HCT116 (cell line): ENCODE results near the gene DNM1L. TPM values are rescaled to one million over a fixed set of nuclear protein-coding genes. Genes with fewer than 3 reads are reported as not detected.

Source experiments
- ATAC-seq: fragments of 200-7000 bp; cut with Tn5 transposase; 2 replicates; pipeline ENCODE4 v1.9.1; 2020; ENCODE audit warnings: mild to moderate bottlenecking, moderate library complexity
- BruUV-seq: library from RNA; stranded (reverse); fragments of 400-500 nt; replicated peaks from 2 replicates; lab custom pipeline; 2021; lab: Mats Ljungman, UMichigan
- CTCF ChIA-PET: fragments of 300-600 bp; sonication (Branson Sonifier 250); formaldehyde crosslinking; loops from one replicate; lab custom pipeline; 2021; ENCODE audit warnings: antibody characterized with exemption; lab: Charles Lee
- POLR2A ChIA-PET: fragments of 300-600, 350-600 bp; sonication (Branson Sonifier 250); formaldehyde crosslinking; loops from one replicate; lab custom pipeline; 2021; ENCODE audit warnings: antibody characterized with exemption; lab: Charles Lee
- RAD21 ChIA-PET, 2 experiments: fragments of 300-600 bp; sonication (Branson Sonifier 250); formaldehyde crosslinking; loops; one replicate each; lab custom pipeline; 2023; ENCODE audit warnings: low total read pairs in 2 of 2; ENCODE audit not compliant: uncharacterized antibody in 2 of 2, unreplicated experiment in 2 of 2, low non-redundant PET in 1 of 2; lab: Charles Lee
- DNase-seq: peaks from one replicate; pipeline ENCODE4 v3.0.0-alpha.2; 2010; ENCODE audit warnings: low read depth, low spot score
- H2AFZ ChIP-seq: fragments of 200-600 bp; shearing (Covaris generic), sonication (generic); 2 replicates; pipeline ENCODE4 v1.6.1; 2017; ENCODE audit warnings: low read depth, mixed run types, mixed read lengths, antibody characterized with exemption, low read length; ENCODE audit not compliant: poor library complexity, severe bottlenecking
- H3K27ac ChIP-seq: 2 replicates; pipeline ENCODE4 v1.5.1; 2012; ENCODE audit warnings: low read depth, low read length
- H3K27me3 ChIP-seq: fragments of 200-600 bp; sonication (generic); 2 replicates; pipeline ENCODE4 v1.6.1; 2016; ENCODE audit warnings: mixed run types, low read length, mixed read lengths; ENCODE audit not compliant: insufficient read depth
- H3K36me3 ChIP-seq, 2 experiments: fragments of 200-500 bp in 1 of 2; fragments of 200-600 bp in 1 of 2; sonication (Bioruptor generic) in 1 of 2; sonication (generic) in 1 of 2; 2 replicates each; pipeline versions ENCODE4 v1.5.1 to v1.6.1; 2014 to 2016; ENCODE audit warnings: low read length in 2 of 2, inconsistent platforms in 1 of 2, mixed read lengths in 1 of 2, mixed run types in 1 of 2; ENCODE audit not compliant: insufficient read depth in 2 of 2, control insufficient read depth in 1 of 2
- H3K4me1 ChIP-seq, 2 experiments: fragments of 200-600 bp in 1 of 2; sonication (generic) in 1 of 2; 2 replicates each; pipeline versions ENCODE4 v1.5.1 to v1.6.1; 2012 to 2017; ENCODE audit warnings: low read length in 2 of 2, inconsistent platforms in 1 of 2, mild to moderate bottlenecking in 1 of 2, mixed read lengths in 1 of 2, mixed run types in 1 of 2, moderate library complexity in 1 of 2; ENCODE audit not compliant: insufficient read depth in 2 of 2, control insufficient read depth in 1 of 2
- H3K4me2 ChIP-seq: fragments of 200-600 bp; sonication (generic); 2 replicates; pipeline ENCODE4 v1.6.1; 2017; ENCODE audit warnings: mixed run types, low read length, mixed read lengths
- H3K4me3 ChIP-seq, 2 experiments: fragments of 200-600 bp in 1 of 2; sonication (generic) in 1 of 2; replicated peaks in 1 of 2; 2 replicates each; pipeline ENCODE4 v1.5.1; 2011 to 2016; ENCODE audit warnings: low read length in 2 of 2, control low read depth in 1 of 2, low read depth in 1 of 2, mild to moderate bottlenecking in 1 of 2, mixed read lengths in 1 of 2, mixed run types in 1 of 2
- H3K79me2 ChIP-seq: fragments of 200-600 bp; sonication (generic); 2 replicates; pipeline ENCODE4 v1.6.1; 2017; ENCODE audit warnings: mild to moderate bottlenecking, mixed run types, low read length, moderate library complexity, mixed read lengths; ENCODE audit not compliant: insufficient read depth
- H3K9ac ChIP-seq: fragments of 200-600 bp; sonication (generic); 2 replicates; pipeline ENCODE4 v1.6.1; 2016; ENCODE audit warnings: low read length, mixed read lengths
- H3K9me2 ChIP-seq: fragments of 200-600 bp; sonication (generic), shearing (Covaris generic); 2 replicates; pipeline ENCODE4 v1.6.1; 2017; ENCODE audit warnings: mixed run types, mild to moderate bottlenecking, moderate library complexity; ENCODE audit not compliant: insufficient read depth
- H3K9me3 ChIP-seq, 2 experiments: fragments of 200-500 bp in 1 of 2; fragments of 200-600 bp in 1 of 2; sonication (Bioruptor generic) in 1 of 2; sonication (generic) in 1 of 2; 2 replicates each; pipeline ENCODE4 v1.6.1; 2014 to 2017; ENCODE audit warnings: low read length in 2 of 2, mixed read lengths in 2 of 2, inconsistent platforms in 1 of 2, low read depth in 1 of 2, mild to moderate bottlenecking in 1 of 2, mixed run types in 1 of 2, moderate library complexity in 1 of 2; ENCODE audit not compliant: control insufficient read depth in 1 of 2, insufficient read depth in 1 of 2
- H4K20me1 ChIP-seq: fragments of 200-600 bp; sonication (generic), shearing (Covaris generic); 2 replicates; pipeline ENCODE4 v1.6.1; 2017; ENCODE audit warnings: mixed run types, mild to moderate bottlenecking, moderate library complexity; ENCODE audit not compliant: insufficient read depth
- ATF3 ChIP-seq: IDR thresholded peaks from 2 replicates; pipeline ENCODE4 v1.6.1; 2012
- CBX3 ChIP-seq: IDR thresholded peaks from 2 replicates; pipeline ENCODE4 v1.6.1; 2012; ENCODE audit warnings: low read depth
- CEBPB ChIP-seq: IDR thresholded peaks from 2 replicates; pipeline ENCODE4 v1.6.1; 2012; ENCODE audit warnings: low read depth
- CTCF ChIP-seq, 3 experiments: fragments of 200-600 bp in 1 of 3; sonication (generic) in 1 of 3; IDR thresholded peaks in 2 of 3; conservative IDR thresholded peaks in 1 of 3; 2 replicates each; pipeline ENCODE4 v1.5.1; 2012 to 2017; ENCODE audit warnings: low read depth in 2 of 3, low read length in 2 of 3, antibody characterized with exemption in 1 of 3, borderline replicate concordance in 1 of 3, control low read depth in 1 of 3, mild to moderate bottlenecking in 1 of 3, mixed read lengths in 1 of 3, mixed run types in 1 of 3, moderate library complexity in 1 of 3; ENCODE audit not compliant: insufficient read depth in 1 of 3
- ELF1 ChIP-seq: IDR thresholded peaks from 2 replicates; pipeline ENCODE4 v1.6.1; 2012; ENCODE audit warnings: low read depth, borderline replicate concordance
- EZH2 ChIP-seq: fragments of 200-600 bp; sonication (generic); IDR thresholded peaks from 2 replicates; pipeline ENCODE4 v1.6.1; 2017; ENCODE audit warnings: antibody characterized with exemption, mixed run types
- EZH2phosphoT487 ChIP-seq: fragments of 200-600 bp; IDR thresholded peaks from 2 replicates; pipeline ENCODE4 v1.6.1; 2018; ENCODE audit warnings: antibody characterized with exemption, borderline replicate concordance
- JUND ChIP-seq: IDR thresholded peaks from 2 replicates; pipeline ENCODE4 v1.6.1; 2012
- MAX ChIP-seq: IDR thresholded peaks from 2 replicates; pipeline ENCODE4 v1.6.1; 2012
- POLR2A ChIP-seq: IDR thresholded peaks from 2 replicates; pipeline ENCODE4 v1.7.0; 2011; ENCODE audit warnings: borderline replicate concordance; ENCODE audit not compliant: insufficient read depth, insufficient read length; ENCODE audit errors: extremely low read depth
- POLR2AphosphoS5 ChIP-seq: IDR thresholded peaks from 2 replicates; pipeline ENCODE4 v1.6.1; 2011; ENCODE audit warnings: mild to moderate bottlenecking, low read depth, low read length, moderate library complexity
- RAD21 ChIP-seq: IDR thresholded peaks from 2 replicates; pipeline ENCODE4 v1.6.1; 2012; ENCODE audit warnings: low read depth, mild to moderate bottlenecking
- REST ChIP-seq: IDR thresholded peaks from 2 replicates; pipeline ENCODE4 v1.6.1; 2012; ENCODE audit warnings: low read depth
- SIN3A ChIP-seq: IDR thresholded peaks from 2 replicates; pipeline ENCODE4 v1.6.1; 2012; ENCODE audit warnings: low read depth
- SP1 ChIP-seq: IDR thresholded peaks from 2 replicates; pipeline ENCODE4 v1.6.1; 2012; ENCODE audit warnings: low read depth
- SRF ChIP-seq: IDR thresholded peaks from 2 replicates; pipeline ENCODE4 v1.6.1; 2012; ENCODE audit warnings: low read depth
- TCF7L2 ChIP-seq: IDR thresholded peaks from 2 replicates; pipeline ENCODE4 v1.7.0; 2011; ENCODE audit warnings: borderline replicate concordance, inconsistent platforms; ENCODE audit not compliant: insufficient read depth, insufficient read length; ENCODE audit errors: extremely low read depth
- YY1 ChIP-seq: IDR thresholded peaks from 2 replicates; pipeline ENCODE4 v1.6.1; 2011; ENCODE audit warnings: low read length, low read depth, moderate library complexity, mild to moderate bottlenecking; ENCODE audit not compliant: insufficient replicate concordance; ENCODE audit errors: extremely low read depth
- ZFX ChIP-seq: fragments of 450-650 bp; IDR thresholded peaks from 2 replicates; pipeline ENCODE4 v1.6.1; 2017
- ZNF274 ChIP-seq: fragments of 200-500 bp; sonication (Bioruptor generic); IDR thresholded peaks from 2 replicates; pipeline ENCODE4 v1.6.1; 2014; ENCODE audit warnings: mild to moderate bottlenecking, low read depth, low read length, inconsistent platforms
- intact Hi-C: fragments of 100-400 bp; cut with micrococcal nuclease; formaldehyde crosslinking; loops from 2 replicates; pipeline ENCODE4 v1.10.0; 2022
- total RNA-seq: library from RNA; stranded (reverse); gene quantifications from one replicate; pipeline ENCODE4 v1.2.1, GENCODE V29; 2021; ENCODE audit not compliant: unreplicated experiment

Gene DNM1L
- total RNA-seq, 1 experiment from 2014 or later = 69.7 TPM

GRCh38 chr12:32780071-32780470 is 101.0 kb downstream of the DNM1L start:
- Histone ChIP-seq H3K36me3 (no peaks in the 10 kb centered on the region), H2AFZ (no peak overlapping the region), H3K9me2 (no peaks in the 10 kb centered on the region), H3K9me3 (no peaks in the 10 kb centered on the region), H4K20me1 (no peaks in the 10 kb centered on the region), H3K4me3 (no peak overlapping the region), H3K9ac (no peak overlapping the region), H3K4me2 (no peak overlapping the region), H3K27ac (no peak overlapping the region), H3K79me2 (no peaks in the 10 kb centered on the region), H3K27me3 (no peaks in the 10 kb centered on the region), H3K4me1 (no peaks in the 10 kb centered on the region)
- ChIA-PET RAD21 (no interaction called here), POLR2A (no interaction called here), CTCF (no interaction called here)
- no TSS peak for BruUV-seq
- DNase-seq (no peak), ATAC-seq (no peak)
- intact Hi-C loops = no loop called here
- TF ChIP-seq POLR2A = no peak
- TF ChIP-seq ELF1 = no peak
- no peak for TF ChIP-seq RAD21
- no peak for TF ChIP-seq YY1
- TF ChIP-seq SRF = no peak
- TF ChIP-seq ATF3 = no peak
- no peak for TF ChIP-seq MAX
- TF ChIP-seq ZFX = no peak
- TF ChIP-seq EZH2 = no peak
- no peak for TF ChIP-seq EZH2phosphoT487
- TF ChIP-seq REST = no peak
- no peak for TF ChIP-seq SP1
- TF ChIP-seq CBX3 = no peak
- no peak for TF ChIP-seq CEBPB
- TF ChIP-seq TCF7L2 = no peak
- TF ChIP-seq CTCF (IDR thresholded peaks at IDR 0.05 in 2 of 3, conservative IDR thresholded peaks at IDR 0.05 in 1 of 3; ENCODE audit: borderline replicate concordance in 1 of 3, insufficient read depth in 1 of 3, low read depth in 2 of 3, low read length in 2 of 3) = no peak
- TF ChIP-seq ZNF274 = no peak
- no peak for TF ChIP-seq SIN3A
- no peak for TF ChIP-seq POLR2AphosphoS5
- TF ChIP-seq JUND = no peak
